LHCN-M2 (cell line): ENCODE measurements around the gene SMPD4. TPM values are rescaled to one million over a fixed set of nuclear protein-coding genes. Genes with fewer than 3 reads are reported as not detected.
"Not testable (repeated sequence)": the region's sequence is repeated elsewhere in the genome, so short reads cannot be mapped to it uniquely, and the experiment has no call there.

Experiments
- DNase-seq: peaks from one replicate; pipeline ENCODE4 v3.0.0-alpha.2; 2012; ENCODE audit warnings: low read depth
- total RNA-seq: library from RNA; depleted of rRNA; stranded (reverse); fragments of >200 nt; gene quantifications from 2 replicates; pipeline ENCODE4 v1.2.3, GENCODE V29; 2014

Gene SMPD4
- total RNA-seq, 1 experiment from 2014 or later: 42.5 TPM

GRCh38 chr2:130157354-130157753, 24.0 kb downstream of the SMPD4 start:
- DNase-seq: not testable (repeated sequence)

- no peak for DNase-seq
Measured at GRCh38 chr2:130156624-130157004, 24.8 kb downstream of the SMPD4 start.

GRCh38 chr2:130155956-130156623, 25.3 kb downstream of the SMPD4 start:
- DNase-seq: peak; percentile 35

GRCh38 chr2:130154773-130155765, 26.3 kb downstream of the SMPD4 start:
- no peak for DNase-seq

- not testable (repeated sequence) for DNase-seq
Measured at GRCh38 chr2:130154423-130154770, 27.0 kb downstream of the SMPD4 start.

- DNase-seq: not testable (repeated sequence)
Measured at GRCh38 chr2:130153721-130154422, 27.5 kb downstream of the SMPD4 start.

- no peak for DNase-seq
Measured at GRCh38 chr2:130152816-130153595, 28.4 kb downstream of the SMPD4 start.

- not testable (repeated sequence) for DNase-seq
Measured at GRCh38 chr2:130152136-130152815, 29.1 kb downstream of the SMPD4 start.

- not testable (repeated sequence) for DNase-seq
Measured at GRCh38 chr2:130151145-130151512, 30.3 kb downstream of the SMPD4 start.

GRCh38 chr2:130150181-130151144, 30.9 kb downstream of the SMPD4 start:
- DNase-seq: no peak

GRCh38 chr2:130148515-130148914, 32.9 kb downstream of the SMPD4 start:
- DNase-seq: not testable (repeated sequence)

GRCh38 chr2:130145006-130145414, 36.4 kb downstream of the SMPD4 start, which contains the start of gene CCDC74B:
Gene CCDC74B, minus strand, starts transcription at chr2:130145112. Its CDS starts 116 bp downstream, at chr2:130144996.
- DNase-seq: peak; percentile 39

GRCh38 chr2:130143266-130144039, 37.9 kb downstream of the SMPD4 start:
- not testable (repeated sequence) for DNase-seq

GRCh38 chr2:130142396-130143265, 38.8 kb downstream of the SMPD4 start:
- DNase-seq: not testable (repeated sequence)

GRCh38 chr2:130141645-130142370, 39.6 kb downstream of the SMPD4 start:
- not testable (repeated sequence) for DNase-seq

- DNase-seq: not testable (repeated sequence)
Measured at GRCh38 chr2:130141002-130141401, 40.4 kb downstream of the SMPD4 start.

GRCh38 chr2:130140516-130140915, 40.9 kb downstream of the SMPD4 start:
- not testable (repeated sequence) for DNase-seq
